HEK293T (cell line): ENCODE data around the gene ITLN2.

ENCODE experiments used
- CTCF ChIA-PET: fragments of 350-600 bp; formaldehyde crosslinking; extraction: SDS; loops from one replicate; lab custom pipeline; 2021; ENCODE audit warnings: antibody characterized with exemption, inconsistent platforms; lab: Yijun Ruan, JAX
- POLR2A ChIA-PET: fragments of 350-600 bp; formaldehyde crosslinking; extraction: SDS; loops from one replicate; lab custom pipeline; 2020; ENCODE audit warnings: antibody characterized with exemption, inconsistent platforms; lab: Yijun Ruan, JAX
- DNase-seq: peaks from one replicate; pipeline ENCODE4 v3.0.0; 2012; ENCODE audit warnings: mixed read lengths; ENCODE audit errors: extremely low spot score
- ARNT ChIP-seq: fragments of 450-650 bp; IDR thresholded peaks from 2 replicates; pipeline ENCODE4 v1.6.1; 2017; ENCODE audit warnings: mild to moderate bottlenecking
- BHLHE40 ChIP-seq: fragments of 450-650 bp; IDR thresholded peaks from 2 replicates; pipeline ENCODE4 v1.6.1; 2016; ENCODE audit warnings: mild to moderate bottlenecking, moderate library complexity, borderline replicate concordance
- CTBP1 ChIP-seq: fragments of 450-650 bp; IDR thresholded peaks from 2 replicates; pipeline ENCODE4 v1.6.1; 2016; ENCODE audit warnings: borderline replicate concordance
- ELF4 ChIP-seq: fragments of 450-650 bp; IDR thresholded peaks from 2 replicates; pipeline ENCODE4 v1.6.1; 2017; ENCODE audit warnings: antibody characterized with exemption
- FOXA1 ChIP-seq: fragments of 450-650 bp; IDR thresholded peaks from 2 replicates; pipeline ENCODE4 v1.6.1; 2016; ENCODE audit warnings: mild to moderate bottlenecking
- FOXK2 ChIP-seq: fragments of 450-650 bp; IDR thresholded peaks from 2 replicates; pipeline ENCODE4 v1.6.1; 2016; ENCODE audit warnings: mild to moderate bottlenecking
- FOXM1 ChIP-seq: fragments of 450-650 bp; IDR thresholded peaks from 2 replicates; pipeline ENCODE4 v1.6.1; 2017; ENCODE audit warnings: mild to moderate bottlenecking, borderline replicate concordance
- HDGF ChIP-seq: fragments of 450-650 bp; IDR thresholded peaks from 2 replicates; pipeline ENCODE4 v1.6.1; 2017; ENCODE audit warnings: antibody characterized with exemption, borderline replicate concordance
- L3MBTL2 ChIP-seq: fragments of 450-650 bp; conservative IDR thresholded peaks from 2 replicates; pipeline ENCODE4 v1.6.1; 2016; ENCODE audit warnings: mild to moderate bottlenecking
- LEF1 ChIP-seq: fragments of 450-650 bp; IDR thresholded peaks from 2 replicates; pipeline ENCODE4 v1.6.1; 2017; ENCODE audit warnings: mild to moderate bottlenecking, borderline replicate concordance
- NFRKB ChIP-seq: fragments of 450-650 bp; IDR thresholded peaks from 2 replicates; pipeline ENCODE4 v1.6.1; 2016; ENCODE audit warnings: mild to moderate bottlenecking, moderate library complexity
- PKNOX1 ChIP-seq: fragments of 450-650 bp; IDR thresholded peaks from 2 replicates; pipeline ENCODE4 v1.6.1; 2016
- SP1 ChIP-seq: fragments of 450-650 bp; IDR thresholded peaks from 2 replicates; pipeline ENCODE4 v1.6.1; 2017
- SUZ12 ChIP-seq: fragments of 450-650 bp; IDR thresholded peaks from 2 replicates; pipeline ENCODE4 v1.6.1; 2016; ENCODE audit warnings: mild to moderate bottlenecking
- TARDBP ChIP-seq: fragments of 450-650 bp; IDR thresholded peaks from 2 replicates; pipeline ENCODE4 v1.6.1; 2016
- ZNF384 ChIP-seq: fragments of 450-650 bp; IDR thresholded peaks from 2 replicates; pipeline ENCODE4 v1.6.1; 2016

ITLN2 gene

GRCh38 chr1:160981584-160982411 is 27.2 kb upstream of the ITLN2 start:
- POLR2A ChIA-PET: no interaction called here
- CTCF ChIA-PET: interaction anchor here (1.3 kb wide), 1 partner anchor 8 kb away, joined by 10 read pairs; no protein-coding TSS in a partner anchor
- no peak for DNase-seq

GRCh38 chr1:160979286-160979685 is 24.7 kb upstream of the ITLN2 start:
- ChIA-PET POLR2A (interaction anchor here (1.1 kb wide), 1 partner anchor 66 kb away, joined by 3 read pairs; the partner anchor contains the start of gene USF1), CTCF (interaction anchor here (0.6 kb wide), 1 partner anchor 8 kb away, joined by 3 read pairs; no protein-coding TSS in a partner anchor)
- DNase-seq: no peak
- TF ChIP-seq LEF1 (no peak), BHLHE40 (no peak), FOXK2 (no peak), FOXA1 (no peak), NFRKB (no peak), HDGF (no peak), CTBP1 (no peak), TARDBP (no peak), SUZ12 (no peak), SP1 (no peak), FOXM1 (no peak), ZNF384 (no peak), ARNT (no peak), PKNOX1 (no peak), L3MBTL2 (no peak)

More at GRCh38 chr1:160981584-160982411, 27.2 kb upstream of the ITLN2 start:
- TF ChIP-seq PKNOX1 (no peak), TARDBP (no peak)

GRCh38 chr1:160978510-160978927 is 23.9 kb upstream of the ITLN2 start:
- POLR2A ChIA-PET: interaction anchor here (1.1 kb wide), 1 partner anchor 67 kb away, joined by 3 read pairs; the partner anchor contains the start of gene USF1
- CTCF ChIA-PET: no interaction called here

GRCh38 chr1:160975026-160975425 is 20.4 kb upstream of the ITLN2 start:
- CTCF ChIA-PET: no interaction called here
- POLR2A ChIA-PET: no interaction called here
- DNase-seq: no peak
- TF ChIP-seq L3MBTL2: no peak
- TF ChIP-seq HDGF: no peak
- TF ChIP-seq FOXK2: no peak
- no peak for TF ChIP-seq FOXM1
- no peak for TF ChIP-seq CTBP1
- no peak for TF ChIP-seq TARDBP
- TF ChIP-seq SP1: no peak
- no peak for TF ChIP-seq PKNOX1

More at GRCh38 chr1:160978510-160978927, 23.9 kb upstream of the ITLN2 start:
- DNase-seq: no peak
- TF ChIP-seq HDGF (no peak), ZNF384 (no peak), LEF1 (no peak), CTBP1 (no peak), SUZ12 (no peak), BHLHE40 (no peak), NFRKB (no peak), FOXK2 (no peak), TARDBP (no peak), FOXA1 (no peak), FOXM1 (no peak), ELF4 (no peak), PKNOX1 (no peak), ARNT (no peak), SP1 (no peak), L3MBTL2 (no peak)

- CTCF ChIA-PET: interaction anchor here (0.6 kb wide), 1 partner anchor 65 kb away, joined by 3 read pairs; no protein-coding TSS in a partner anchor
- TF ChIP-seq LEF1: no peak
- no peak for TF ChIP-seq FOXM1
- TF ChIP-seq ZNF384: no peak
- no peak for TF ChIP-seq ELF4
- TF ChIP-seq SP1: no peak
- TF ChIP-seq L3MBTL2: no peak
- TF ChIP-seq ARNT: no peak
- TF ChIP-seq SUZ12: no peak
- TF ChIP-seq FOXK2: no peak
- no peak for TF ChIP-seq TARDBP
- no peak for TF ChIP-seq PKNOX1
- TF ChIP-seq NFRKB: no peak
- TF ChIP-seq HDGF: no peak
- no peak for TF ChIP-seq BHLHE40
- TF ChIP-seq CTBP1: no peak
- no peak for TF ChIP-seq FOXA1
- DNase-seq: no peak
- POLR2A ChIA-PET: no interaction called here
These were observed 18.9 kb upstream of the ITLN2 start for GRCh38 chr1:160973491-160973890.
